Left forelimb (tissue), 1 donor: Measurements from ENCODE around the gene CREG2.
A peak's percentile ranks its signal among the peaks of the same experiment; 100 is the strongest.

Source experiments
- DNase-seq: peaks from one replicate; pipeline ENCODE4 v3.0.0-alpha.2; 2018; ENCODE audit warnings: low spot score

The CREG2 gene

GRCh38 chr2:101308432-101309210, 78.7 kb downstream of the CREG2 start, which contains the start of gene RNF149:
TSS of gene RNF149 (minus strand) at chr2:101308701. CDS start at chr2:101308588, 113 bp downstream.
- DNase-seq = peak; percentile 97

- DNase-seq = no peak
Observed at GRCh38 chr2:101307950-101308431, 79.3 kb downstream of the CREG2 start.

DNA sequence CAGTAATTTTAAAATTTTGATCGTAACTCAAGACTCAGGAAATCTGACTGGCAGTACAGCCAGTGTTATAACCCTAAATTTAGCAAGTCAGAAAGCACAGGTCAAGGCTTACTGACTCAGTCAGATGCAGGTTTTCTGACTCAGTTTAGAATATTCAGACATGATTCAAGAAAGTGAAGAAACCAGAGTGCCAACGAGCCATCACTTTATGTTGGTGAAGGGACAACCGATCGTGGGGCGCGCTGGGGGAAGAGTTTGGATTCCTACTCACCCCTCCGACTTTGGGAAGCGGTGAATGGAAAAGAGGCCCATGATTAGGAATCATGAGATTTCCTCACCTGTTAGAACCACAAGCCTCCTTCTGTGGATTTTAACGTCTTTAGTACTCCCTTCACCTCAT, 79.8 kb downstream of the CREG2 start:
- no peak for DNase-seq

DNA sequence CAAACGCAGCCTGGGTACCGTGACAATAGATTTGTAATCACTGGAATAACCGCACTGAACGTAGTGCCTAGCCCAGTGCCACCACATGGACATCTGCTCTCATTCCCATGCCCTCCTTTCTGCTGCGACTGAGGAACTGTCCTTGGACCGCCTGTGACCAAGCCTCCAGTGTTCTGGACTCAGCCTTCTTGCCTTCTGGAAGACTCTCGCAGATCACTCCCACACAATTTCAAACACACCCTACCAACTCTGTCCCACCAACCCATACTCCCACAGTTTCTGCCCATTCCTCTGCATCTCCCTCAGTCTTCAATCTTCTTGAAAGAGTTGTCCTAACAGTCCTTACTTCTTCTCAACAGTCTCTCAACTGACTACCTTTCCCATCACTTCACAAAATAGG, 80.9 kb downstream of the CREG2 start:
- DNase-seq = no peak

DNA sequence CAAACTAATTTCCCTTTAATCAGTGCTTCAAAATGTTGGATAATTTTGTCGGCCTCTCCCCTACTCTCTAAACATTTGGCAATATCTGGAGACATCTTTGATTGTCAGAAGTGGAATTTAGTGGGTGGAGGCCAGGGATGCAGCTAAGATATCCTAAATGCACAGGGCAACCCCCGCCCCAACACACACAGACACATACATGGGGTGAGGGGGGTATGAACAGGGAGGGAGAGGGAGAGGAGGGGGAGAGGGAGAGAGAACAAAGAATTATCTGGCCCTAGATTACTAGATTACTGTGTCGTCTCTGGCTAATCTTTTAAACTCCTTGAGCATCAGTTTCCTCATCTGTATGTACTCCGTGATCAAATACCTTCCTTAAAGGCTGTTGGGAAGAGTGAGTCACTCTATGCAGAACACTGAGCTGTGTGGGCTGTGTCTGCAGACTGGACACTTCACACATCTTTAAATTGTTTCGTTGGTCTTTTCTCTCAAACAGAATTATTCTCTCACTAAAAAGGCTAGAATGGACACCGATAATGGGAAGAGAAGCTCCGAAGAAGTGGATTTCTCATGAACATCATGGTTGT, 81.7 kb downstream of the CREG2 start:
- DNase-seq = no peak

GRCh38 chr2:101305035-101305434, 82.3 kb downstream of the CREG2 start:
- DNase-seq = no peak

DNA sequence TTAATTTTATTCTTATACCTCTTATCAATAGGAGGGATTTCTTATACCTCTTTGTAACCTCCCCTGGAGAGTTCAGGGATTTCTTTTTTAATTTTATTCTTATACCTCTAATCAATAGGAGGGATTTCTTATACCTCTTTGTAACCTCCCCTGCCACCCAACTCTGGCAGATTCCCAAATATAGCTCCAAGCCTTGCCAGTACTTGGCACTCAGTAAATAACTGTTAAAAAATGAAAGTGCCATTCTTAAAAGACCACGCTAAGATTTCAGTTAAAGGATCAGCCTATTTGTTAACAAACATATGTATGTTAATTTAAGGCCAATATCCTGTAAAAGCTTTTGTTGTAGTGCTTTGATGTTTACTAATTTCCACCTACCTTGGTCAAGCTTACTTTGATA, 83.6 kb downstream of the CREG2 start:
- DNase-seq = no peak

- no peak for DNase-seq
Observed at GRCh38 chr2:101302016-101302415, 85.3 kb downstream of the CREG2 start.

- no peak for DNase-seq
Observed at GRCh38 chr2:101300836-101301235, 86.5 kb downstream of the CREG2 start.

DNA sequence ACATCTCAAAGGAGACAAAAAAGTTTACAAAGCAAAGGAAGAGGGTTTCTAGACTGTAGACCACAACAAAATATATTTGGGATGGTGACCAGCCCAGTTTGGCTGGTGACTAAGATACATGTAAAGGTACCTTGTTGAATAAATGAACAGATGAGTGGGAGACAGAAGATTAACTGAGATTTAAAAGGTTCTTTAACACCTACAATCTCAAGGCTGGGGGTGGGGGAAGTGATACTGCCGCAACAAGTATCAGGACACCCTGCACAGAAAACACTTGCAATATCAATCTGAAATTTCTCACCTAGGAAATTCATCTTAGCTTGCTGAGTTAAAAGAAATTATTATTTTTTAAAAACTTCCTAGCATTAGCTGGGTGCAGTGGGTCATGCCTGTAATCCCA, 87.1 kb downstream of the CREG2 start:
- DNase-seq = no peak

GRCh38 chr2:101299604-101300003, 87.7 kb downstream of the CREG2 start:
- DNase-seq = no peak

- no peak for DNase-seq
Observed at GRCh38 chr2:101297383-101297782, 89.9 kb downstream of the CREG2 start.

DNA sequence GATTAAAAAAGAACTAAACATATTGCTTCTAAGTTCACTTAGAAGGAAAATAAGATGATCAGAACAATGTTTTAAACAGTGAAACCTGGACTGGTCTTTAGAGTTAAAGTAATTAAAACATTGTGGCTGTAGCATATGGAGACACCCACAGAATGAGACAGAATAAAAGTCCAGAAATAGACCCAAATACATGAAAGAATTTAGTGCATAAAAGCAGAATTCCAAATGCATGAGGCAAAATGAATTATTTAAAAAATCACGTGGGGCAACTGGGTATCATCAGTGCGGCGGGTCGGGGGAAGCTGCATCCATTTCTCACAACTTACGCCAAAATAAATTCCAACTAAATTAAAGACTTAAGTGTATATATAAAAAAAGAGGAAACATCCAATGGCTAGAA, 90.9 kb downstream of the CREG2 start:
- DNase-seq = no peak

GRCh38 chr2:101295895-101296294, 91.4 kb downstream of the CREG2 start:
- no peak for DNase-seq
